H1 (cell line): ENCODE data around the gene PIBF1. TPM values are rescaled to one million over a fixed set of nuclear protein-coding genes. Genes with fewer than 3 reads are reported as not detected.

Experiments used
- CTCF ChIA-PET: fragments of 300-600 bp; sonication (Branson Sonifier 250); formaldehyde crosslinking; loops from one replicate; lab custom pipeline; 2021; ENCODE audit not compliant: partially characterized antibody; lab: Charles Lee
- POLR2A ChIA-PET: fragments of 300-600 bp; sonication (Branson Sonifier 250); formaldehyde crosslinking; loops from one replicate; lab custom pipeline; 2021; ENCODE audit warnings: inconsistent platforms; ENCODE audit not compliant: partially characterized antibody; lab: Charles Lee
- DNase-seq, 2 experiments: peaks; one replicate each; pipeline versions ENCODE4 v3.0.0 to v3.0.0-alpha.2; 2010 to 2022; ENCODE audit warnings: low spot score in 2 of 2, low read depth in 1 of 2, mixed read lengths in 1 of 2
- FAIRE-seq: peaks from 2 replicates; lab custom pipeline; 2011; peaks lifted over from hg19 to GRCh38; lab: Jason Lieb, UNC
- H2AFZ ChIP-seq: 2 replicates; pipeline ENCODE4 v1.8.1; 2012; ENCODE audit warnings: low read length, inconsistent platforms
- H2AK5ac ChIP-seq: 2 replicates; pipeline ENCODE4 v1.6.1; 2013; ENCODE audit warnings: low read depth, low read length
- H2BK120ac ChIP-seq: replicated peaks from 2 replicates; pipeline ENCODE3; 2013; ENCODE audit warnings: low read depth, low read length, inconsistent platforms
- H2BK12ac ChIP-seq: 2 replicates; pipeline ENCODE4 v1.6.1; 2013; ENCODE audit warnings: low read depth, low read length
- H2BK15ac ChIP-seq: 2 replicates; pipeline ENCODE4 v1.6.1; 2013; ENCODE audit warnings: low read length
- H2BK20ac ChIP-seq: 2 replicates; pipeline ENCODE4 v1.6.1; 2013; ENCODE audit warnings: low read length
- H2BK5ac ChIP-seq: 2 replicates; pipeline ENCODE4 v1.6.1; 2013; ENCODE audit warnings: low read depth, low read length
- H3K14ac ChIP-seq: 2 replicates; pipeline ENCODE4 v1.6.1; 2013; ENCODE audit warnings: inconsistent platforms; ENCODE audit not compliant: insufficient read length
- H3K18ac ChIP-seq: 2 replicates; pipeline ENCODE4 v1.6.1; 2013; ENCODE audit warnings: low read length; ENCODE audit errors: extremely low read depth
- H3K23ac ChIP-seq: 2 replicates; pipeline ENCODE4 v1.6.1; 2013; ENCODE audit warnings: inconsistent platforms; ENCODE audit not compliant: insufficient read length
- H3K23me2 ChIP-seq: 2 replicates; pipeline ENCODE4 v1.6.1; 2013; ENCODE audit warnings: low read depth, low read length
- H3K27ac ChIP-seq: 2 replicates; pipeline ENCODE4 v1.6.1; 2011; ENCODE audit warnings: low read depth, low read length, inconsistent platforms
- H3K27me3 ChIP-seq, 4 experiments: replicated peaks in 1 of 4; 1 replicate in 1 of 4; 2 replicates in 3 of 4; pipeline versions ENCODE4 v1.6.1 to v1.8.1; 2011 to 2013; ENCODE audit warnings: low read length in 3 of 4, mild to moderate bottlenecking in 3 of 4, inconsistent platforms in 2 of 4, mixed read lengths in 2 of 4, moderate library complexity in 1 of 4; ENCODE audit not compliant: control insufficient read depth in 3 of 4, insufficient read depth in 3 of 4; ENCODE audit errors: extremely low read depth in 1 of 4
- H3K36me3 ChIP-seq, 4 experiments: 2 replicates each; pipeline versions ENCODE4 v1.6.1 to v1.8.1; 2011 to 2013; ENCODE audit warnings: mild to moderate bottlenecking in 4 of 4, low read length in 3 of 4, moderate library complexity in 2 of 4, control low read depth in 1 of 4, inconsistent platforms in 1 of 4; ENCODE audit not compliant: insufficient read depth in 4 of 4, control insufficient read depth in 2 of 4
- H3K4ac ChIP-seq: replicated peaks from 2 replicates; pipeline ENCODE3; 2013; ENCODE audit warnings: low read length, low read depth, mixed read lengths, inconsistent platforms; ENCODE audit not compliant: insufficient read length
- H3K4me1 ChIP-seq, 4 experiments: replicated peaks in 1 of 4; 1 replicate in 1 of 4; 2 replicates in 3 of 4; pipeline versions ENCODE4 v1.6.1 to v1.8.1; 2011 to 2013; ENCODE audit warnings: low read length in 3 of 4, inconsistent platforms in 2 of 4, mixed read lengths in 1 of 4; ENCODE audit not compliant: insufficient read depth in 4 of 4, control insufficient read depth in 3 of 4
- H3K4me2 ChIP-seq, 2 experiments: 2 replicates each; pipeline versions ENCODE4 v1.6.1 to v1.8.1; 2011 to 2013; ENCODE audit warnings: low read depth in 2 of 2, low read length in 2 of 2, control low read depth in 1 of 2, inconsistent platforms in 1 of 2, mild to moderate bottlenecking in 1 of 2; ENCODE audit not compliant: insufficient read depth in 1 of 2
- H3K4me3 ChIP-seq, 4 experiments: fragments of 200-600, 300-600 bp in 1 of 4; sonication (generic), shearing (Covaris generic), sonication (Bioruptor Twin) in 1 of 4; 2 replicates each; pipeline versions ENCODE4 v1.5.1 to v1.8.1; 2011 to 2016; ENCODE audit warnings: low read length in 4 of 4, low read depth in 3 of 4, control low read depth in 2 of 4, inconsistent platforms in 2 of 4, mild to moderate bottlenecking in 2 of 4, mixed read lengths in 1 of 4, moderate library complexity in 1 of 4; ENCODE audit not compliant: insufficient read depth in 2 of 4; ENCODE audit errors: extremely low read depth in 1 of 4
- H3K56ac ChIP-seq: replicated peaks from 2 replicates; pipeline ENCODE3; 2013; ENCODE audit warnings: low read depth, mild to moderate bottlenecking, mixed read lengths, low read length, inconsistent platforms; ENCODE audit not compliant: insufficient read length
- H3K79me1 ChIP-seq: 2 replicates; pipeline ENCODE4 v1.6.1; 2013; ENCODE audit warnings: low read depth, low read length, control low read depth
- H3K79me2 ChIP-seq, 2 experiments: 2 replicates each; pipeline versions ENCODE4 v1.6.1 to v1.8.1; 2012 to 2013; ENCODE audit warnings: low read length in 2 of 2, mild to moderate bottlenecking in 2 of 2, inconsistent platforms in 1 of 2; ENCODE audit not compliant: insufficient read depth in 2 of 2, control insufficient read depth in 1 of 2
- H3K9ac ChIP-seq, 4 experiments: replicated peaks in 1 of 4; 1 replicate in 1 of 4; 2 replicates in 3 of 4; pipeline versions ENCODE4 v1.6.1 to v1.8.1; 2011 to 2013; ENCODE audit warnings: low read depth in 3 of 4, low read length in 3 of 4, control low read depth in 2 of 4, mild to moderate bottlenecking in 2 of 4, moderate library complexity in 2 of 4, inconsistent platforms in 1 of 4; ENCODE audit errors: extremely low read depth in 1 of 4
- H3K9me3 ChIP-seq, 2 experiments: 2 replicates each; pipeline versions ENCODE4 v1.6.1 to v1.8.1; 2012 to 2013; ENCODE audit warnings: mild to moderate bottlenecking in 2 of 2, moderate library complexity in 2 of 2, control low read depth in 1 of 2, inconsistent platforms in 1 of 2, low read depth in 1 of 2, low read length in 1 of 2, mixed read lengths in 1 of 2; ENCODE audit not compliant: insufficient read depth in 2 of 2
- H4K20me1 ChIP-seq, 2 experiments: replicated peaks in 1 of 2; 2 replicates each; pipeline versions ENCODE3 to v1.8.1; 2011 to 2013; ENCODE audit warnings: inconsistent platforms in 2 of 2, low read length in 2 of 2, mild to moderate bottlenecking in 1 of 2; ENCODE audit not compliant: insufficient read depth in 2 of 2, control insufficient read depth in 1 of 2
- H4K5ac ChIP-seq: 2 replicates; pipeline ENCODE4 v1.6.1; 2013; ENCODE audit warnings: low read length, low read depth, mixed read lengths, inconsistent platforms; ENCODE audit not compliant: insufficient read length
- H4K8ac ChIP-seq: 2 replicates; pipeline ENCODE4 v1.8.0; 2013; ENCODE audit warnings: mild to moderate bottlenecking, moderate library complexity, low read length, inconsistent platforms; ENCODE audit not compliant: insufficient read depth; ENCODE audit errors: extremely low read depth
- H4K91ac ChIP-seq: replicated peaks from 2 replicates; pipeline ENCODE3; 2013; ENCODE audit warnings: low read length, mixed read lengths, inconsistent platforms; ENCODE audit not compliant: insufficient read length
- EZH2 ChIP-seq: fragments of 200-600 bp; sonication (generic); IDR thresholded peaks from 2 replicates; pipeline ENCODE4 v1.7.1; 2012; ENCODE audit warnings: low read depth, mild to moderate bottlenecking, moderate library complexity, low read length, inconsistent platforms; ENCODE audit not compliant: severe bottlenecking
- JUND ChIP-seq: IDR thresholded peaks from 2 replicates; pipeline ENCODE4 v1.6.1; 2011; ENCODE audit warnings: mild to moderate bottlenecking, improper control_type of control experiment, low read length
- KDM5A ChIP-seq: fragments of 200-600 bp; IDR thresholded peaks from 2 replicates; pipeline ENCODE4 v1.7.1; 2012; ENCODE audit warnings: mild to moderate bottlenecking, low read length, inconsistent platforms, mixed read lengths
- PHF8 ChIP-seq: fragments of 200-600 bp; sonication (generic); conservative IDR thresholded peaks from 2 replicates; pipeline ENCODE4 v1.7.1; 2012; ENCODE audit warnings: low read depth, mild to moderate bottlenecking, inconsistent platforms, low read length, moderate library complexity
- POU5F1 ChIP-seq: IDR thresholded peaks from 2 replicates; pipeline ENCODE4 v1.6.1; 2011; ENCODE audit warnings: low read depth, mild to moderate bottlenecking, low read length, moderate library complexity
- RNF2 ChIP-seq: fragments of 200-900, 300-1000 bp; sonication (generic); IDR thresholded peaks from 2 replicates; pipeline ENCODE4 v1.7.1; 2016; ENCODE audit warnings: borderline replicate concordance, low read depth, mild to moderate bottlenecking, antibody characterized with exemption, low read length; ENCODE audit not compliant: poor library complexity, severe bottlenecking; ENCODE audit errors: missing control alignments
- SRF ChIP-seq: IDR thresholded peaks from 2 replicates; pipeline ENCODE4 v1.6.1; 2011; ENCODE audit warnings: mild to moderate bottlenecking, low read depth, low read length, moderate library complexity
- SUZ12 ChIP-seq: fragments of 200-600 bp; sonication (generic); IDR thresholded peaks from 2 replicates; pipeline ENCODE4 v1.6.1; 2012; ENCODE audit warnings: mild to moderate bottlenecking, inconsistent platforms, low read length, moderate library complexity, mixed read lengths
- ZNF274 ChIP-seq: IDR thresholded peaks from 2 replicates; pipeline ENCODE4 v1.7.0; 2012; ENCODE audit warnings: low read length, borderline replicate concordance; ENCODE audit errors: extremely low read depth
- WGBS, 2 experiments: shearing (Covaris generic) in 1 of 2; methylation state at CpG; one replicate each; pipeline versions ENCODE4 v1.1.6 to v1.1.7; 2013 to 2015; ENCODE audit warnings: low lambda C conversion rate in 2 of 2, mixed read lengths in 2 of 2, inconsistent platforms in 1 of 2, low coverage in 1 of 2, missing lambda C conversion rate in 1 of 2; ENCODE audit not compliant: insufficient replicate concordance in 2 of 2, insufficient coverage in 1 of 2, insufficient read length in 1 of 2; ENCODE audit errors: extremely low coverage in 1 of 2, missing lambda C conversion rate in 1 of 2; 5-methylcytosine and 5-hydroxymethylcytosine counted together
- polyA plus RNA-seq, 7 experiments: library from polyadenylated mRNA; depleted of rRNA in 3 of 7; stranded (reverse) in 5 of 7; unstranded in 2 of 7; fragments of >200 nt in 5 of 7; fragments of 200-250 nt in 2 of 7; gene quantifications; 1 replicate in 5 of 7; 2 replicates in 1 of 7; 4 replicates in 1 of 7; pipeline versions ENCODE4 v1.2.1 to v1.2.3, GENCODE V29; 2011 to 2013; ENCODE audit warnings: missing spikeins in 2 of 7, mixed read lengths in 2 of 7
- total RNA-seq: library from RNA; stranded (reverse); fragmentation: NEBNext Ultra II Directional; extraction: Animal tissue kit (Norgen Biotek cat#: 25700); gene quantifications from 2 replicates; pipeline ENCODE4 v1.2.1, GENCODE V29; 2021
- TF ChIP-seq, protein P1 (sequence below): IDR thresholded peaks from 2 replicates; pipeline ENCODE4 v1.6.1; 2011; ENCODE audit warnings: low read depth, mild to moderate bottlenecking, low read length; ENCODE audit not compliant: insufficient read depth

PIBF1 gene
- total and polyA plus RNA-seq, 2 of the 8 experiments (the other 6 are each of a cell fraction or from before 2014, with no cell fraction given): 1.1 to 13.2 TPM

DNA sequence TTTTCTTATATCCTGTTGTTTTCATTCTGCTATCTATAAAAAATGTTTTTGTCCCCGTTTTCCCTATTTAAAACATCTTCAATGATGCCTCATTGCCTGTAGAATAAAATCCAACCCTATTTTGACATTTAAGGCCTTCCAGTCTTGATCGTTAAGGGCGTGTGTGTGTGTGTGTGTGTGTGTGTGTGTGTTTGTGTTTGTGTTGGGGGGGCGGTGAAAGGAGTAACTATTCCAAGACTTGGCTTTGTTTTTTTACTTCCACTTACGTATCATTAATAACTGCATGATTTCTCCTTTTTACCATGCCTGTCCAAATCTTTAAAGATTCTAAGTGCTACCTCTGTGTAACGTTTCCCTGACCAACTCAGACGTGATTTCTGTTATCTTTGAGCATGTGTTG lies 784 bp downstream of the PIBF1 start:
- no peak overlapping the region for H2AFZ ChIP-seq

More for the DNA sequence above, 784 bp downstream of the PIBF1 start:
- ChIA-PET POLR2A (interaction anchor here (0.7 kb wide), 1 partner anchor 627 kb away, joined by 3 read pairs; no protein-coding TSS in a partner anchor), CTCF (no interaction called here)
- H3K4me1 ChIP-seq: no peaks in the 10 kb centered on the region; a peak in 2 of 7 replicates
- H3K79me1 ChIP-seq: no peaks in the 10 kb centered on the region
- H2BK15ac ChIP-seq: no peak overlapping the region
- 19% methylated on average over 7 of the region's 7 CpGs; no CpG with 5 or more reads in 1 of the 2 experiments for WGBS, 2 experiments
- H3K14ac ChIP-seq: no peak overlapping the region
- TF ChIP-seq ZNF274 (no peak), SUZ12 (no peak), RNF2 (no peak), POU5F1 (no peak), SRF (no peak), PHF8 (no peak), EZH2 (no peak), KDM5A (no peak), JUND (no peak)
- TF ChIP-seq, protein P1, sequence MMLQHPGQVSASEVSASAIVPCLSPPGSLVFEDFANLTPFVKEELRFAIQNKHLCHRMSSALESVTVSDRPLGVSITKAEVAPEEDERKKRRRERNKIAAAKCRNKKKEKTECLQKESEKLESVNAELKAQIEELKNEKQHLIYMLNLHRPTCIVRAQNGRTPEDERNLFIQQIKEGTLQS: no peak
- H2AK5ac ChIP-seq: no peak overlapping the region
- no peak overlapping the region for H2BK12ac ChIP-seq
- no peak overlapping the region for H3K27ac ChIP-seq
- no peak overlapping the region for H2BK5ac ChIP-seq
- no peak overlapping the region for H4K8ac ChIP-seq
- H2BK20ac ChIP-seq: no peak overlapping the region
- H3K18ac ChIP-seq: no peak overlapping the region
- peak overlapping the region; percentile 87 to 95 (median 90) for H3K4me3 ChIP-seq
- H3K23ac ChIP-seq: no peak overlapping the region
- H3K4me2 ChIP-seq: peak overlapping the region; percentile 71 to 76
- no peaks in the 10 kb centered on the region; the same call in 1 of the 2 replicates for H3K23me2 ChIP-seq
- H2BK120ac ChIP-seq: no peak overlapping the region
- no peak overlapping the region; a peak in 1 of 7 replicates for H3K9ac ChIP-seq
- FAIRE-seq (no peak), DNase-seq (no peak)
- H4K91ac ChIP-seq: no peak overlapping the region
- no peaks in the 10 kb centered on the region for H3K9me3 ChIP-seq
- H4K5ac ChIP-seq: no peak overlapping the region
- H4K20me1 ChIP-seq: no peaks in the 10 kb centered on the region
- peaks cover 0 to 11% (median 4%) of the 10 kb centered on the region in 4 experiments; a peak in 5 of 8 replicates for H3K36me3 ChIP-seq
- H3K4ac ChIP-seq: no peak overlapping the region
- no peaks in the 10 kb centered on the region for H3K27me3 ChIP-seq
- peak overlapping the region; percentile 46 for H3K56ac ChIP-seq
- peaks cover 6 to 67% of the 10 kb centered on the region in 2 experiments for H3K79me2 ChIP-seq
